CD4-positive, alpha-beta T cell treated with Interleukin-6 for 4 hours (primary cell): Measurements from ENCODE around the gene SAMD1.

ENCODE experiments used
- DNase-seq: peaks from one replicate; pipeline ENCODE4 v3.0.0-alpha.2; 2020; ENCODE audit warnings: mixed read lengths

Gene SAMD1

GRCh38 chr19:14088634-14089411 lies 1.7 kb downstream of the SAMD1 start:
- no peak for DNase-seq

- no peak for DNase-seq
These were observed 4.5 kb downstream of the SAMD1 start for GRCh38 chr19:14086098-14086497.

- DNase-seq = no peak
These were observed 5.1 kb downstream of the SAMD1 start, which contains the start of gene C19orf67 for GRCh38 chr19:14085309-14085995. Gene C19orf67 (minus strand): TSS chr19:14085783. CDS start chr19:14085627, 156 bp downstream.

- DNase-seq = no peak
These were observed 7.9 kb downstream of the SAMD1 start for GRCh38 chr19:14082675-14082960.

- DNase-seq = peak; percentile 26
These were observed 8.5 kb downstream of the SAMD1 start for GRCh38 chr19:14081797-14082674.

GRCh38 chr19:14080887-14081796 lies 9.4 kb downstream of the SAMD1 start:
- DNase-seq = peak; percentile 99

GRCh38 chr19:14078411-14078810 lies 12.1 kb downstream of the SAMD1 start:
- no peak for DNase-seq

GRCh38 chr19:14073925-14074838 lies 16.4 kb downstream of the SAMD1 start:
- peak; percentile 17 for DNase-seq

GRCh38 chr19:14073261-14073924 lies 17.2 kb downstream of the SAMD1 start:
- peak; percentile 81 for DNase-seq

GRCh38 chr19:14072535-14073260 lies 17.9 kb downstream of the SAMD1 start, which contains the start of gene MISP3:
Gene MISP3 (plus strand): TSS chr19:14072786. CDS start chr19:14073310, 524 bp downstream.
- peak; percentile 47 for DNase-seq

GRCh38 chr19:14070268-14071050 lies 20.1 kb downstream of the SAMD1 start:
- DNase-seq = no peak

GRCh38 chr19:14066134-14066533 lies 24.4 kb downstream of the SAMD1 start:
- DNase-seq = no peak

GRCh38 chr19:14063105-14063504 lies 27.4 kb downstream of the SAMD1 start:
- no peak for DNase-seq

- no peak for DNase-seq
These were observed 28.0 kb downstream of the SAMD1 start for GRCh38 chr19:14062558-14062855.

- no peak for DNase-seq
These were observed 28.6 kb downstream of the SAMD1 start, which contains the start of gene PALM3 for GRCh38 chr19:14061751-14062557. Gene PALM3 (minus strand): TSS chr19:14062076. CDS start chr19:14061980, 96 bp downstream.

- no peak for DNase-seq
These were observed 29.3 kb downstream of the SAMD1 start for GRCh38 chr19:14061081-14061749.

- no peak for DNase-seq
These were observed 30.8 kb downstream of the SAMD1 start for GRCh38 chr19:14059652-14060155.
